H1 (cell line): ENCODE data around the gene TRAPPC13. TPM values are rescaled to one million over a fixed set of nuclear protein-coding genes. Genes with fewer than 3 reads are reported as not detected.

Source experiments
- CTCF ChIP-seq, 3 experiments: IDR thresholded peaks; 1 replicate in 2 of 3; 2 replicates in 1 of 3; pipeline versions ENCODE4 v1.5.1 to v1.6.1; 2011; ENCODE audit warnings: low read length in 3 of 3, mild to moderate bottlenecking in 3 of 3, inconsistent platforms in 2 of 3, low read depth in 1 of 3, moderate library complexity in 1 of 3; ENCODE audit not compliant: insufficient read depth in 1 of 3; ENCODE audit errors: control extremely low read depth in 1 of 3
- polyA plus RNA-seq, 7 experiments: library from polyadenylated mRNA; depleted of rRNA in 3 of 7; stranded (reverse) in 5 of 7; unstranded in 2 of 7; fragments of >200 nt in 5 of 7; fragments of 200-250 nt in 2 of 7; gene quantifications; 1 replicate in 5 of 7; 2 replicates in 1 of 7; 4 replicates in 1 of 7; pipeline versions ENCODE4 v1.2.1 to v1.2.3, GENCODE V29; 2011 to 2013; ENCODE audit warnings: missing spikeins in 2 of 7, mixed read lengths in 2 of 7
- total RNA-seq: library from RNA; stranded (reverse); fragmentation: NEBNext Ultra II Directional; extraction: Animal tissue kit (Norgen Biotek cat#: 25700); gene quantifications from 2 replicates; pipeline ENCODE4 v1.2.1, GENCODE V29; 2021

Gene TRAPPC13
- total and polyA plus RNA-seq, 2 of the 8 experiments (the other 6 are each of a cell fraction or from before 2014, with no cell fraction given): 6.3 to 16.8 TPM

- no peak for TF ChIP-seq CTCF (IDR thresholded peaks at IDR 0.05; ENCODE audit: control extremely low read depth in 1 of 3, insufficient read depth in 1 of 3, low read depth in 1 of 3, low read length in 3 of 3)
These were observed at the start of gene TRAPPC13, which contains the start of gene SHLD3 (continued) for GRCh38 chr5:65624571-65625555.
